GM18870 (cell line): Measurements from ENCODE around the gene EFCAB10.
"Not testable (repeated sequence)": the region's sequence is repeated elsewhere in the genome, so short reads cannot be mapped to it uniquely, and the experiment has no call there.

Experiments
- ATAC-seq: cut with Tn5 transposase; IDR thresholded peaks from one replicate; pipeline ENCODE4 v1.9.1; 2021; ENCODE audit warnings: moderate library complexity; ENCODE audit not compliant: unreplicated experiment

Gene EFCAB10

GRCh38 chr7:105531792-105532671 lies 49.3 kb downstream of the EFCAB10 start, which contains the start of gene RINT1:
TSS of gene RINT1 (plus strand) at chr7:105532201. CDS start at chr7:105532316, 115 bp downstream.
- peak; percentile 94 for ATAC-seq

- no peak for ATAC-seq
These were observed 50.7 kb downstream of the EFCAB10 start for GRCh38 chr7:105530546-105530945.

- ATAC-seq, result no peak
These were observed 51.2 kb downstream of the EFCAB10 start for GRCh38 chr7:105530126-105530525.

- ATAC-seq, result not testable (repeated sequence)
These were observed 53.6 kb downstream of the EFCAB10 start for GRCh38 chr7:105527737-105528136.

GRCh38 chr7:105524840-105525239 lies 56.5 kb downstream of the EFCAB10 start:
- ATAC-seq, result no peak

DNA sequence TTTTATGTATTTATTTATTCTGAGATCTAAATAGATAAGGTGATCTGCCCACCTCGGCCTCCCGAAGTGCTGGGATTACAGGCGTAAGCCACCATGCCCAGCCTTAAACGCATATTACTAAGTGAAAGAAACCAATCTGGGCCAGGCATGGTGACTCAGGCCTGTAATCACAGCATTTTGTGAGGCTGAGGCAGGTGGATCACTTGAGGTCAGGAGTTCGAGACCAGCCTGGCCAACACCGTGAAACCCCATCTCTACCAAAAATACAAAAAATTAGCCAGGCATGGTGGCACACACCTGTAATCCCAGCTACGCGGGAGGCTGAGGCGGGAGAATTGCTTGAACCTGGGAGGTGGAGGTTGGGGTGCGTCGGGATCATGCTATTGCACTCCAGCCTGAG lies 56.9 kb downstream of the EFCAB10 start:
- ATAC-seq, result not testable (repeated sequence)

- peak; percentile 67 for ATAC-seq
These were observed 59.4 kb downstream of the EFCAB10 start, which contains the start of gene PUS7 for GRCh38 chr7:105521717-105522463. TSS of gene PUS7 (minus strand) at chr7:105522271. CDS start at chr7:105508512, 13,759 bp downstream.

GRCh38 chr7:105521027-105521716 lies 60.1 kb downstream of the EFCAB10 start:
- ATAC-seq, result peak; percentile 20

GRCh38 chr7:105520620-105521019 lies 60.7 kb downstream of the EFCAB10 start:
- ATAC-seq, result not testable (repeated sequence)

GRCh38 chr7:105519353-105519752 lies 61.9 kb downstream of the EFCAB10 start:
- ATAC-seq, result no peak

DNA sequence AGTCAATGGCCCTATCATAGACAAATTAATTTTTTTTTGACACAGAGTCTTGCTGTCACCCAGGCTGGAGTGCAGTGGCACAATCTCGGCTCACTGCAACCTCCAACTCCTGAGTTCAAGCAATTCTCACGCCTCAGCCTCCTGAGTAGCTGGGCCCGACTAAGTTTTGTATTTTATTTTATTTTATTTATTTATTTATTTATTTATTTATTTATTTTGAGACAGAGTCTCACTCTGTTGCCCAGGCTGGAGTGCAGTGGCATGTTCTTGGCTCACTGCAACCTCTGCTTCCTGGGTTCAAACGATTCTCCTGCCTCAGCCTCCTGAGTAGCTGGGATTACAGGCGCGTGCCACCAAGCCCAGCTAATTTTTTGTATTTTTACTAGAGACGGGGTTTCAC lies 65.7 kb downstream of the EFCAB10 start:
- not testable (repeated sequence) for ATAC-seq
